GM23338 (cell line): ENCODE data around the gene KCTD17. TPM values are rescaled to one million over a fixed set of nuclear protein-coding genes. Genes with fewer than 3 reads are reported as not detected.

Experiments used
- ATAC-seq: fragments of 200-7000 bp; cut with Tn5 transposase; 3 replicates; pipeline ENCODE4 v1.9.1; 2020
- DNase-seq: peaks from one replicate; pipeline ENCODE4 v3.0.0-alpha.2; 2015; ENCODE audit warnings: low spot score
- H2AFZ ChIP-seq: fragments of 200-600 bp; sonication (generic); 2 replicates; pipeline ENCODE4 v1.8.0; 2016; ENCODE audit warnings: antibody characterized with exemption, mild to moderate bottlenecking, moderate library complexity
- H3F3A ChIP-seq: fragments of 200-600 bp; sonication (generic); replicated peaks from 2 replicates; pipeline ENCODE4 v1.8.0; 2017; ENCODE audit warnings: antibody characterized with exemption, mixed run types, low read depth
- H3K27ac ChIP-seq: fragments of 200-600 bp; sonication (generic); 2 replicates; pipeline ENCODE4 v1.6.1; 2016; ENCODE audit warnings: low read depth
- H3K27me3 ChIP-seq: fragments of 200-600 bp; sonication (generic); 2 replicates; pipeline ENCODE4 v1.8.0; 2016; ENCODE audit warnings: mild to moderate bottlenecking, mixed run types, moderate library complexity; ENCODE audit not compliant: insufficient read depth
- H3K36me3 ChIP-seq: fragments of 200-600 bp; sonication (generic); 2 replicates; pipeline ENCODE4 v1.8.0; 2016; ENCODE audit warnings: mild to moderate bottlenecking; ENCODE audit not compliant: insufficient read depth
- H3K4me1 ChIP-seq: fragments of 200-600 bp; sonication (generic); 2 replicates; pipeline ENCODE4 v1.8.0; 2016; ENCODE audit warnings: mild to moderate bottlenecking, moderate library complexity; ENCODE audit not compliant: insufficient read depth
- H3K4me2 ChIP-seq: fragments of 200-600 bp; sonication (generic); 2 replicates; pipeline ENCODE4 v1.7.1; 2017; ENCODE audit warnings: mixed run types
- H3K4me3 ChIP-seq: fragments of 200-600 bp; sonication (generic); 2 replicates; pipeline ENCODE4 v1.6.1; 2016; ENCODE audit warnings: mixed run types
- H3K79me2 ChIP-seq: fragments of 200-600 bp; sonication (generic); replicated peaks from 2 replicates; pipeline ENCODE4 v1.8.0; 2017; ENCODE audit warnings: mild to moderate bottlenecking; ENCODE audit not compliant: insufficient read depth
- H3K9me2 ChIP-seq: fragments of 200-600 bp; sonication (generic); 2 replicates; pipeline ENCODE4 v1.8.0; 2017; ENCODE audit not compliant: insufficient read depth
- H4K20me1 ChIP-seq: fragments of 200-600 bp; sonication (generic); replicated peaks from 2 replicates; pipeline ENCODE4 v1.8.0; 2017; ENCODE audit warnings: mild to moderate bottlenecking; ENCODE audit not compliant: insufficient read depth
- H3K27ac Mint-ChIP-seq: 2 replicates; pipeline ENCODE4 v1.8.0; 2020; ENCODE audit warnings: inconsistent platforms, mild to moderate bottlenecking, moderate library complexity, mixed read lengths
- H3K27me3 Mint-ChIP-seq: 3 replicates; pipeline ENCODE4 v1.8.0; 2022; ENCODE audit warnings: low read depth, mild to moderate bottlenecking, moderate library complexity, mixed read lengths, inconsistent platforms; ENCODE audit not compliant: insufficient read depth, poor library complexity
- H3K36me3 Mint-ChIP-seq: 3 replicates; pipeline ENCODE4 v1.8.0; 2021; ENCODE audit warnings: low read depth, mild to moderate bottlenecking, inconsistent platforms, moderate library complexity, mixed read lengths
- H3K4me1 Mint-ChIP-seq: 3 replicates; pipeline ENCODE4 v1.8.0; 2020; ENCODE audit warnings: mild to moderate bottlenecking, inconsistent platforms, mixed read lengths
- H3K4me3 Mint-ChIP-seq: 3 replicates; pipeline ENCODE4 v1.8.0; 2021; ENCODE audit warnings: moderate library complexity, mild to moderate bottlenecking, inconsistent platforms, mixed read lengths
- H3K9me3 Mint-ChIP-seq: 3 replicates; pipeline ENCODE4 v1.8.0; 2020; ENCODE audit warnings: moderate library complexity, mild to moderate bottlenecking, inconsistent platforms, mixed read lengths
- CREB1 ChIP-seq: fragments of 250-450 bp; sonication (Bioruptor Pico); IDR thresholded peaks from 2 replicates; pipeline ENCODE4 v1.5.0; 2020; ENCODE audit warnings: low read depth, mild to moderate bottlenecking, moderate library complexity
- CTCF ChIP-seq, 2 experiments: fragments of 200-600 bp in 1 of 2; sonication (generic) in 1 of 2; conservative IDR thresholded peaks; 2 replicates each; pipeline versions ENCODE4 v1.5.1 to v1.6.1; 2016 to 2017; ENCODE audit warnings: antibody characterized with exemption in 2 of 2, low read depth in 2 of 2, mild to moderate bottlenecking in 2 of 2, moderate library complexity in 1 of 2
- EZH2 ChIP-seq: fragments of 200-600 bp; sonication (generic); IDR thresholded peaks from one replicate; pipeline ENCODE4 v1.8.0; 2017; ENCODE audit warnings: antibody characterized with exemption, mild to moderate bottlenecking, low read depth; ENCODE audit not compliant: unreplicated experiment
- EZH2phosphoT487 ChIP-seq: fragments of 200-600 bp; sonication (generic); IDR thresholded peaks from one replicate; pipeline ENCODE4 v1.8.1; 2018; ENCODE audit warnings: antibody characterized with exemption; ENCODE audit not compliant: unreplicated experiment
- JUNB ChIP-seq: IDR thresholded peaks from one replicate; pipeline ENCODE4 v1.6.1; 2016; ENCODE audit warnings: antibody characterized with exemption; ENCODE audit not compliant: unreplicated experiment
- NANOG ChIP-seq: IDR thresholded peaks from 2 replicates; pipeline ENCODE4 v1.6.1; 2016; ENCODE audit warnings: antibody characterized with exemption, borderline replicate concordance
- POLR2AphosphoS5 ChIP-seq: IDR thresholded peaks from 2 replicates; pipeline ENCODE4 v1.6.1; 2016; ENCODE audit warnings: antibody characterized with exemption, low read depth
- REST ChIP-seq: IDR thresholded peaks from one replicate; pipeline ENCODE4 v1.6.1; 2018; ENCODE audit warnings: antibody characterized with exemption; ENCODE audit not compliant: unreplicated experiment
- STAT1 ChIP-seq: IDR thresholded peaks from one replicate; pipeline ENCODE4 v1.6.1; 2016; ENCODE audit warnings: antibody characterized with exemption; ENCODE audit not compliant: unreplicated experiment
- ZNF114 ChIP-seq: fragments of 250-450 bp; sonication (Bioruptor Pico); IDR thresholded peaks from 2 replicates; pipeline ENCODE4 v1.5.0; 2020; ENCODE audit warnings: mild to moderate bottlenecking, moderate library complexity
- ZNF331 ChIP-seq: fragments of 250-450 bp; sonication (Bioruptor Pico); IDR thresholded peaks from 2 replicates; pipeline ENCODE4 v1.5.0; 2020; ENCODE audit warnings: low read depth, mild to moderate bottlenecking, moderate library complexity
- ZNF462 ChIP-seq: fragments of 250-450 bp; sonication (Bioruptor Pico); IDR thresholded peaks from 2 replicates; pipeline ENCODE4 v1.5.0; 2020; ENCODE audit warnings: mild to moderate bottlenecking, moderate library complexity
- polyA plus RNA-seq: library from polyadenylated mRNA; unstranded; fragments of >200 nt; fragmentation: Nextera tagmentation; extraction: Ambion mirVana; gene quantifications from 2 replicates; pipeline ENCODE4 v1.2.1, GENCODE V29; 2016
- total RNA-seq: library from RNA; depleted of rRNA; stranded (reverse); fragments of >200 nt; shearing (Covaris generic); gene quantifications from 2 replicates; pipeline ENCODE4 v1.2.3, GENCODE V29; 2014
- TF ChIP-seq, protein P1 (sequence below): IDR thresholded peaks from 2 replicates; pipeline ENCODE4 v1.6.1; 2016; ENCODE audit warnings: antibody characterized with exemption

KCTD17 gene
- total and polyA plus RNA-seq, 2 experiments from 2014 or later, result 25.1 to 35.0 TPM

- Histone ChIP-seq H3K4me1 (peaks cover 16% of the 10 kb centered on the region; the same call in 1 of the 2 replicates), H3K4me3 (peak overlapping the region; percentile 75), H3K79me2 (peaks cover 35% of the 10 kb centered on the region), H3F3A (no peaks in the 10 kb centered on the region), H3K27me3 (no peaks in the 10 kb centered on the region), H3K9me2 (no peaks in the 10 kb centered on the region), H4K20me1 (no peaks in the 10 kb centered on the region; the same call in 1 of the 2 replicates), H3K4me2 (peak overlapping the region; percentile 88), H3K27ac (peak overlapping the region; percentile 55; the same call in 1 of the 2 replicates), H3K36me3 (no peaks in the 10 kb centered on the region), H2AFZ (0 out of 2 replicates have a peak overlapping the region, but pooled peaks have one; percentile 38)
- H3K4me1 Mint-ChIP-seq, result peaks cover 20% of the 10 kb centered on the region; the same call in 2 of the 3 replicates
- no peak for TF ChIP-seq ZNF462 (CRISPR knock-in tag)
- TF ChIP-seq STAT1, result no peak
- TF ChIP-seq ZNF331 (CRISPR knock-in tag), result no peak
- TF ChIP-seq JUNB, result no peak
- TF ChIP-seq CREB1 (CRISPR knock-in tag), result no peak
- TF ChIP-seq, protein P1, sequence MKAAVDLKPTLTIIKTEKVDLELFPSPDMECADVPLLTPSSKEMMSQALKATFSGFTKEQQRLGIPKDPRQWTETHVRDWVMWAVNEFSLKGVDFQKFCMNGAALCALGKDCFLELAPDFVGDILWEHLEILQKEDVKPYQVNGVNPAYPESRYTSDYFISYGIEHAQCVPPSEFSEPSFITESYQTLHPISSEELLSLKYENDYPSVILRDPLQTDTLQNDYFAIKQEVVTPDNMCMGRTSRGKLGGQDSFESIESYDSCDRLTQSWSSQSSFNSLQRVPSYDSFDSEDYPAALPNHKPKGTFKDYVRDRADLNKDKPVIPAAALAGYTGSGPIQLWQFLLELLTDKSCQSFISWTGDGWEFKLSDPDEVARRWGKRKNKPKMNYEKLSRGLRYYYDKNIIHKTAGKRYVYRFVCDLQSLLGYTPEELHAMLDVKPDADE, result no peak
- TF ChIP-seq ZNF114 (CRISPR knock-in tag), result no peak
- TF ChIP-seq REST, result no peak
- no peak for TF ChIP-seq EZH2phosphoT487
- no peak for TF ChIP-seq NANOG
- TF ChIP-seq CTCF (conservative IDR thresholded peaks at IDR 0.05; ENCODE audit: low read depth in 2 of 2), result no peak
- TF ChIP-seq EZH2, result no peak
- no peak for TF ChIP-seq POLR2AphosphoS5
- peak overlapping the region; percentile 88 for H3K4me3 Mint-ChIP-seq
- H3K27ac Mint-ChIP-seq, result no peak overlapping the region
- H3K9me3 Mint-ChIP-seq, result no peaks in the 10 kb centered on the region
- DNase-seq (peak; percentile 70), ATAC-seq (peak; percentile 53)
- peaks cover 17% of the 10 kb centered on the region for H3K36me3 Mint-ChIP-seq
- H3K27me3 Mint-ChIP-seq, result peaks cover 10% of the 10 kb centered on the region
Observed at GRCh38 chr22:37018815-37019308, 32.7 kb upstream of the KCTD17 start.
